Uterus (tissue), 4 donors: ENCODE measurements around the gene LGALS16. TPM values are rescaled to one million over a fixed set of nuclear protein-coding genes. Genes with fewer than 3 reads are reported as not detected.

Experiments used
- DNase-seq, 2 donors: peaks; one replicate each; pipeline ENCODE4 v3.0.0-alpha.2; 2019 to 2020
- H3K27ac ChIP-seq, 2 donors: fragments of 200-600 bp; sonication (generic); 1 replicate in 1 of 2; 2 replicates in 1 of 2; pipeline ENCODE4 v1.5.1; 2016 to 2018
- H3K27me3 ChIP-seq, 2 donors: fragments of 200-600 bp; sonication (generic); one replicate each; pipeline ENCODE4 v1.5.1; 2018 to 2019; ENCODE audit warnings: control low read depth in 1 of 2
- H3K36me3 ChIP-seq, 2 donors: fragments of 200-600 bp; sonication (generic); one replicate each; pipeline ENCODE4 v1.5.1; 2019; ENCODE audit warnings: control low read depth in 1 of 2
- H3K4me1 ChIP-seq, 2 donors: fragments of 200-600 bp; sonication (generic); one replicate each; pipeline ENCODE4 v1.5.1; 2018 to 2019; ENCODE audit warnings: control low read depth in 1 of 2
- H3K4me3 ChIP-seq, 2 donors: fragments of 200-600 bp; sonication (generic); 1 replicate in 1 of 2; 2 replicates in 1 of 2; pipeline ENCODE4 v1.5.1; 2018 to 2019; ENCODE audit warnings: mild to moderate bottlenecking in 1 of 2
- H3K9me3 ChIP-seq, 2 donors: fragments of 200-600 bp; sonication (generic); one replicate each; pipeline ENCODE4 v1.5.1; 2019; ENCODE audit warnings: control low read depth in 1 of 2
- POLR2A ChIP-seq, 2 donors: fragments of 450-650 bp; IDR thresholded peaks; one replicate each; pipeline ENCODE4 v1.6.1; 2016; ENCODE audit warnings: antibody characterized with exemption in 2 of 2, mild to moderate bottlenecking in 1 of 2, moderate library complexity in 1 of 2
- intact Hi-C: fragments of 100-400 bp; cut with DNase I; formaldehyde crosslinking; loops from one replicate; pipeline ENCODE4 v1.15.1; 2023; ENCODE audit warnings: low total_unique reads
- small RNA-seq: library from RNA; depleted of rRNA; stranded (forward); fragments of <200 nt; gene quantifications from one replicate; pipeline ENCODE3, GENCODE V24; 2016
- total RNA-seq, 4 donors: library from RNA; depleted of rRNA in 3 of 4; stranded (reverse); fragments of >200 nt in 3 of 4; gene quantifications; one replicate each; pipeline versions ENCODE4 v1.1.0 to v1.2.4, GENCODE V29; 2014 to 2023
- TF ChIP-seq, protein P1 (sequence below), 4 experiments: fragments of 200-600 bp in 2 of 4; fragments of 450-650 bp in 2 of 4; sonication (generic) in 2 of 4; IDR thresholded peaks; one replicate each; pipeline ENCODE4 v1.5.1; 2016 to 2019; ENCODE audit warnings: antibody characterized with exemption in 4 of 4, mild to moderate bottlenecking in 2 of 4, moderate library complexity in 1 of 4
- donor health status: DM: yes; HTN: yes; CAD: no.

The LGALS16 gene
- total RNA-seq, 4 donors from 2014 or later: not detected

GRCh38 chr19:39708594-39708993 is 52.9 kb downstream of the LGALS16 start:
- intact Hi-C loops: no loop called here
- H3K4me3 ChIP-seq: no peak overlapping the region
- DNase-seq: no peak
- H3K9me3 ChIP-seq: no peaks in the 10 kb centered on the region
- H3K36me3 ChIP-seq: no peaks in the 10 kb centered on the region
- no peaks in the 10 kb centered on the region for H3K27me3 ChIP-seq
- TF ChIP-seq, protein P1, sequence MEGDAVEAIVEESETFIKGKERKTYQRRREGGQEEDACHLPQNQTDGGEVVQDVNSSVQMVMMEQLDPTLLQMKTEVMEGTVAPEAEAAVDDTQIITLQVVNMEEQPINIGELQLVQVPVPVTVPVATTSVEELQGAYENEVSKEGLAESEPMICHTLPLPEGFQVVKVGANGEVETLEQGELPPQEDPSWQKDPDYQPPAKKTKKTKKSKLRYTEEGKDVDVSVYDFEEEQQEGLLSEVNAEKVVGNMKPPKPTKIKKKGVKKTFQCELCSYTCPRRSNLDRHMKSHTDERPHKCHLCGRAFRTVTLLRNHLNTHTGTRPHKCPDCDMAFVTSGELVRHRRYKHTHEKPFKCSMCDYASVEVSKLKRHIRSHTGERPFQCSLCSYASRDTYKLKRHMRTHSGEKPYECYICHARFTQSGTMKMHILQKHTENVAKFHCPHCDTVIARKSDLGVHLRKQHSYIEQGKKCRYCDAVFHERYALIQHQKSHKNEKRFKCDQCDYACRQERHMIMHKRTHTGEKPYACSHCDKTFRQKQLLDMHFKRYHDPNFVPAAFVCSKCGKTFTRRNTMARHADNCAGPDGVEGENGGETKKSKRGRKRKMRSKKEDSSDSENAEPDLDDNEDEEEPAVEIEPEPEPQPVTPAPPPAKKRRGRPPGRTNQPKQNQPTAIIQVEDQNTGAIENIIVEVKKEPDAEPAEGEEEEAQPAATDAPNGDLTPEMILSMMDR (IDR thresholded peaks at IDR 0.05): no peak
- no peak for TF ChIP-seq POLR2A (IDR thresholded peaks at IDR 0.05)
- H3K4me1 ChIP-seq: no peaks in the 10 kb centered on the region
- no peak overlapping the region for H3K27ac ChIP-seq

DNA sequence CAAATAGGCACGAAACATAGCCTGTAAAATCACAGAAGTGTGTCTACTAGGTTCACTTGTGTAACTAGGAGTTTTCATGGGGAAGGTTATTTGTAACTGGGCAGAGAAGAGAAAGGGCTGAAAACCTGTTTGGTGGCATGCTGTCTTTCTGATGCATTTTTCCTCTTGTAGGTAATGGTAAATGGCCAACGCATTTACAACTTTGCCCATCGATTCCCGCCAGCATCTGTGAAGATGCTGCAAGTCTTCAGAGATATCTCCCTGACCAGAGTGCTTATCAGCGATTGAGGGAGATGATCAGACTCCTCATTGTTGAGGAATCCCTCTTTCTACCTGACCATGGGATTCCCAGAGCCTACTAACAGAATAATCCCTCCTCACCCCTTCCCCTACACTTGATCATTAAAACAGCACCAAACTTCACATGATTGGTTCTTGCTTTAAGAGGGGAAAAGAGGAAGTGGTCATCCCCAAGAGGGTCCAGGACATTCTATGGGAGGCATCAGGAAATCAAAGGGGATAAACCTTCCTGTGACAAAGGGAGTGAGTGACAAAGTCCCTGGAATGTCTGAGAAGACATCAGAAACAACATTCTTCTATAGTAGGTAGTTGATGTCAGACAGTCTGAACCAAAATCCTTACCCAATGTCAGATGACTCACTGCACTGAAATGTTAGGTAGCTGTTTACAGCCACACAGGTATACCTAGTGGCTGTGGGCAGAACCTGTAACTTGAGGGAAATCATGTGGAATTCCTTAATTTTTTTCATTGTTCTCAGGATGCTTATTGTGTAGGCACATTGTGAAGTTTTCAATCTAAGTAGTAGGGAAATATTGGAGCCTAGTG is 53.5 kb downstream of the LGALS16 start:
- intact Hi-C loops: no loop called here
- no peak for DNase-seq
- H3K27me3 ChIP-seq: no peaks in the 10 kb centered on the region
- TF ChIP-seq, protein P1 (IDR thresholded peaks at IDR 0.05): no peak
- TF ChIP-seq POLR2A (IDR thresholded peaks at IDR 0.05): no peak
- H3K27ac ChIP-seq: no peak overlapping the region
- no peaks in the 10 kb centered on the region for H3K4me1 ChIP-seq
- no peaks in the 10 kb centered on the region for H3K9me3 ChIP-seq
- no peaks in the 10 kb centered on the region for H3K36me3 ChIP-seq
- no peak overlapping the region for H3K4me3 ChIP-seq

Small RNAs within 50 kb of the gene (small RNA-seq; reads per million reads assigned to genes)
- gene AC005176.2 (not detected), gene RPS29P27 (not detected), gene RPS29P30 (not detected)

Other genes with a start within 250 kb of the LGALS16 start
- 100 to 1,000 TPM in 2 of 4 donors, 10 to 100 TPM in 1, 1 to 10 TPM in 1; 5.0 to 276 (median 145) TPM for gene ZFP36, start 249.1 kb upstream of the LGALS16 start, total RNA-seq
- gene PLEKHG2, start 243.2 kb upstream of the LGALS16 start, total RNA-seq: 100 to 1,000 TPM in 1 of 4 donors, 10 to 100 TPM in 1, 1 to 10 TPM in 2; 5.1 to 120 (median 21.6) TPM
- 1,000 to 10,000 TPM in 3 of 4 donors, 10 to 100 TPM in 1; 50.5 to 6,434 (median 2,757) TPM for gene RPS16, start 220.0 kb upstream of the LGALS16 start, total RNA-seq
- 100 to 1,000 TPM in 1 of 4 donors, 10 to 100 TPM in 3; 11.8 to 119 (median 40.0) TPM for gene SUPT5H, start 210.3 kb upstream of the LGALS16 start, total RNA-seq
- 10 to 100 TPM; 21.0 to 48.6 (median 28.5) TPM for gene TIMM50, start 175.1 kb upstream of the LGALS16 start, total RNA-seq
- gene DLL3, start 157.0 kb upstream of the LGALS16 start, total RNA-seq: under 1 TPM in 1 of 4 donors, not detected in 3; 0.41 TPM
- gene SELENOV, start 140.8 kb upstream of the LGALS16 start, total RNA-seq: under 1 TPM in 1 of 4 donors, not detected in 3; 0.41 TPM
- 1 to 10 TPM in 3 of 4 donors, under 1 TPM in 1; 0.29 to 6.6 (median 5.1) TPM for gene EID2B, start 123.1 kb upstream of the LGALS16 start, total RNA-seq
- gene EID2, start 115.8 kb upstream of the LGALS16 start, total RNA-seq: 10 to 100 TPM in 2 of 4 donors, 1 to 10 TPM in 2; 3.8 to 15.5 (median 8.6) TPM
- gene LGALS13, start 53.4 kb upstream of the LGALS16 start, total RNA-seq: not detected
- not detected for gene LGALS14, start 48.6 kb downstream of the LGALS16 start, total RNA-seq
- not detected for gene CLC, start 82.1 kb downstream of the LGALS16 start, total RNA-seq
- not detected for gene LEUTX, start 122.9 kb downstream of the LGALS16 start, total RNA-seq
- 10 to 100 TPM in 2 of 4 donors, 1 to 10 TPM in 2; 1.3 to 15.0 (median 10.1) TPM for gene DYRK1B, start 178.2 kb downstream of the LGALS16 start, total RNA-seq
- 100 to 1,000 TPM in 3 of 4 donors, 10 to 100 TPM in 1; 71.7 to 327 (median 277) TPM for gene FBL, start 190.5 kb downstream of the LGALS16 start, total RNA-seq